ENCODE measurements around the gene TRIM17. TPM values are rescaled to one million over a fixed set of nuclear protein-coding genes. Genes with fewer than 3 reads are reported as not detected.

The TRIM17 gene
- total RNA-seq, 1 donor from 2014 or later = 1.3 TPM

DNA sequence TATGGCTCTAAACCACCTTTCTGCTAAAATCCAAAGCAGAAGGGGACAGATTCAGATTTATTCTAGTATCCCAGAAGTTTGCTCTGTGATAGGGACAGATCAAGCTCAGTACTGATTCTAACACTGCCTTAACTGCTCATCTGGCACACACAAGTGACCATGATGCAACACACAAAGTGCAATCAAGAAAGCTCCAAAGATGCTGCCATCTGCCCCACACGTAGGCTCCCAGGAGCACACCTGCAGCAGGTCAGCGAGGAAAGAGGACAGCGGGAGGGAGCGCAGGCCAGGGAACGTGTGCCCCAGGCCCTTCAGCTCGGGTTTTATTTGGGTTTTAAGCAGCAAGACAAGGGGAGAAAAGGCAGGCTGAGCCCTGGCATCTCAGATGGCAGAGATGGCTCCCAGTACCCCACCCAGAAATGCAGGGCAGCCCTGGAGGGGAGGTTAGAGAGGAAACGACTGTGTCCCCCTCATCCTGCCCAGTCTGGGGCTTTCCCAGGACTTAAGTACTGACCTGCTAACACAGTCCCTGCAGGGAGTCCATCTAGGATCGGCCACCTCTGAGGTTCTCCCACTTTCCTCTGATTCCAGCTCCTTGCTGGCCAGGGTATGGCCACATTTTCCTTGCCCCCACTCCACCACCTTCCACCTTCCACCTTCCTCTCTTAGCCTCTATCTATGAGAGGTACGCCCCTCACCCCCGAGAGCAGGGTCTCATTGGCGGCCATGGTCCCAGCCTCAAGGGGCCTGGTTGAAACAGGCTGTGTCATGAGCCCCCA lies 11.3 kb downstream of the TRIM17 start:
- TF ChIP-seq, protein P1, sequence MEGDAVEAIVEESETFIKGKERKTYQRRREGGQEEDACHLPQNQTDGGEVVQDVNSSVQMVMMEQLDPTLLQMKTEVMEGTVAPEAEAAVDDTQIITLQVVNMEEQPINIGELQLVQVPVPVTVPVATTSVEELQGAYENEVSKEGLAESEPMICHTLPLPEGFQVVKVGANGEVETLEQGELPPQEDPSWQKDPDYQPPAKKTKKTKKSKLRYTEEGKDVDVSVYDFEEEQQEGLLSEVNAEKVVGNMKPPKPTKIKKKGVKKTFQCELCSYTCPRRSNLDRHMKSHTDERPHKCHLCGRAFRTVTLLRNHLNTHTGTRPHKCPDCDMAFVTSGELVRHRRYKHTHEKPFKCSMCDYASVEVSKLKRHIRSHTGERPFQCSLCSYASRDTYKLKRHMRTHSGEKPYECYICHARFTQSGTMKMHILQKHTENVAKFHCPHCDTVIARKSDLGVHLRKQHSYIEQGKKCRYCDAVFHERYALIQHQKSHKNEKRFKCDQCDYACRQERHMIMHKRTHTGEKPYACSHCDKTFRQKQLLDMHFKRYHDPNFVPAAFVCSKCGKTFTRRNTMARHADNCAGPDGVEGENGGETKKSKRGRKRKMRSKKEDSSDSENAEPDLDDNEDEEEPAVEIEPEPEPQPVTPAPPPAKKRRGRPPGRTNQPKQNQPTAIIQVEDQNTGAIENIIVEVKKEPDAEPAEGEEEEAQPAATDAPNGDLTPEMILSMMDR (IDR thresholded peaks at IDR 0.05) = no peak
- no peaks in the 10 kb centered on the region for H3K9me3 Mint-ChIP-seq (ENCODE audit: unreplicated experiment)
- H3K4me3 Mint-ChIP-seq (ENCODE audit: unreplicated experiment) = peak overlapping the region; percentile 89
- peaks cover 14% of the 10 kb centered on the region for H3K36me3 Mint-ChIP-seq (ENCODE audit: unreplicated experiment)
- peaks cover 43% of the 10 kb centered on the region for H3K4me1 Mint-ChIP-seq (ENCODE audit: unreplicated experiment)
- no peaks in the 10 kb centered on the region for H3K27me3 Mint-ChIP-seq (ENCODE audit: unreplicated experiment)
- peak overlapping the region; percentile 77 for H3K27ac Mint-ChIP-seq (ENCODE audit: unreplicated experiment)
- no peak for DNase-seq (ENCODE audit: extremely low spot score, unreplicated experiment)

DNA sequence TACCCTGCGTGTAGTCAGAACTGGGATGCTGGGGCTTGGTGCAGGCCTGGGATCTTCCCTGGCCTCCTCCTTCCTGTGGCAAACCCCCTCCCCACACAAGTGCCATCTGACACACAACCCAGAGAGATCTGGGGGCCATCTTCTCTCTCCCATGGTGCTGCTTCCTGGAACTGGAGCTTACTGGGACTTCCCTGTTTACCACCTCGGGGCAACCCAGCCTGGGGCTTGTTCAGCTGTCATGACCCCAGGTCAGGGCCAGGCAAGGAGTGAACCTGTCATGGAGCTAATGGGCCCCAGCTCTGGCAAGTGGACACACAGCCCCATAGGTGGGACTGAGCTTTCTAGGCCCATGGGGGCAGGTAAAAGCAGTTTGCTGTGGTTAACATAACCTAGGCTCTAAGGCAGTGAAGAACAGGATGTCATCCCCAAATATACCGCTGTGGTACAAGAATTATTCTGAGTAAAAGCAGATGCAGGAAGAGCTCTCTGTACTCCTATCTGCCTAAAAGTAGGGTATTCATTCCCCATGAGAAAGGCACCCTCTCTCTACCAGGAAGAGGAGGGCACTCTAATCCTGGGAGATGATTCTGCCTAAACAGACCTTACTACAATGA lies 12.4 kb downstream of the TRIM17 start:
- H3K27ac Mint-ChIP-seq (ENCODE audit: unreplicated experiment) = peak overlapping the region; percentile 9
- H3K9me3 Mint-ChIP-seq (ENCODE audit: unreplicated experiment) = no peaks in the 10 kb centered on the region
- H3K36me3 Mint-ChIP-seq (ENCODE audit: unreplicated experiment) = peaks cover 21% of the 10 kb centered on the region
- DNase-seq (ENCODE audit: extremely low spot score, unreplicated experiment) = no peak
- TF ChIP-seq, protein P1 (IDR thresholded peaks at IDR 0.05) = no peak
- no peaks in the 10 kb centered on the region for H3K27me3 Mint-ChIP-seq (ENCODE audit: unreplicated experiment)
- peaks cover 41% of the 10 kb centered on the region for H3K4me1 Mint-ChIP-seq (ENCODE audit: unreplicated experiment)
- H3K4me3 Mint-ChIP-seq (ENCODE audit: unreplicated experiment) = peak overlapping the region; percentile 89

DNA sequence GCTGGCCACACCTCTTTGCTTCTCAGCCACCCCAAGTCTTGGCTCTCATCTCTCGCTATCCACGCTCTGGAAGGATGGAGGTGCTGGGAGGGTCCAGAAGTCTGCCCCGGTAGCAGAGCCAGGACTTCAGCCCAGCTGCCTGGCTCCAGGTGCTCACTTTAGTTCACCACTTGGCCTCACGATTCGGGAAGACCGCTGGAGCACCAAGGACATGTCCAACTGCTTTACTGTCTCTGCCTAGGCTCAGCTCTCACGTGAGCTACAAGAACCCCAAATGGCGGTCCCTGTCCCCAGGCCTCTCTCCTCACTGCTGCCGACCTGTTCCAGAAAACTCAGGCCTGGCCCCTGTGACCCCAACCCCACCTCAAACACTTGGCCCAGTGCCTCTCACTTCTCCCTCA lies 13.4 kb downstream of the TRIM17 start:
- H3K27ac Mint-ChIP-seq (ENCODE audit: unreplicated experiment) = no peak overlapping the region
- peaks cover 21% of the 10 kb centered on the region for H3K36me3 Mint-ChIP-seq (ENCODE audit: unreplicated experiment)
- no peak overlapping the region for H3K4me3 Mint-ChIP-seq (ENCODE audit: unreplicated experiment)
- H3K9me3 Mint-ChIP-seq (ENCODE audit: unreplicated experiment) = no peaks in the 10 kb centered on the region
- H3K27me3 Mint-ChIP-seq (ENCODE audit: unreplicated experiment) = no peaks in the 10 kb centered on the region
- H3K4me1 Mint-ChIP-seq (ENCODE audit: unreplicated experiment) = peaks cover 37% of the 10 kb centered on the region
- TF ChIP-seq, protein P1 (IDR thresholded peaks at IDR 0.05) = no peak
- no peak for DNase-seq (ENCODE audit: extremely low spot score, unreplicated experiment)

DNA sequence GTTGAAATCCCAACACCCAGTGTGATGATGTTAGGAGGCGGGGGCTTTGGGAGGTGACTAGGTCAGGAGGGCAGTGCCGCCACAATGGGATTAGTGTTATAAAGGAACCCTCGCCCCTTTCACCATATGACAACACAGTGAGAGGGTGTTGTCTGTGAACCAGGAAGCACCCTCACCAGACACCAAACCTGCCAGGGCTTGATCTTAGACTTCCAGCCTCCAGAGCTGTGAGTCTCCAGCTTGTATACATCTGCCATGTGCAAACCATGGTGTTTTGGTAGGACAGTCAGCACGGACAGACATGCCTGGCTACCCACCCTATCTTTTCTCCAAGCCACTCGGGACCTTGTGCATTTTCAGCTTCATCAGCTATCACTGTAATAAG lies 14.0 kb downstream of the TRIM17 start:
- Mint-ChIP-seq H3K36me3 (ENCODE audit: unreplicated experiment) (peaks cover 21% of the 10 kb centered on the region), H3K4me3 (ENCODE audit: unreplicated experiment) (no peak overlapping the region), H3K9me3 (ENCODE audit: unreplicated experiment) (no peaks in the 10 kb centered on the region), H3K27ac (ENCODE audit: unreplicated experiment) (no peak overlapping the region), H3K27me3 (ENCODE audit: unreplicated experiment) (no peaks in the 10 kb centered on the region), H3K4me1 (ENCODE audit: unreplicated experiment) (peaks cover 31% of the 10 kb centered on the region)
- DNase-seq (ENCODE audit: extremely low spot score, unreplicated experiment) = no peak
- TF ChIP-seq, protein P1 (IDR thresholded peaks at IDR 0.05) = no peak
